NCI-H2029 treated with DMSO at 0.1 percent for 48 hours (cell line): ENCODE results near the gene UBB.
"Not testable (repeated sequence)": the region's sequence is repeated elsewhere in the genome, so short reads cannot be mapped to it uniquely, and the experiment has no call there.

ENCODE experiments used
- DNase-seq: peaks from one replicate; lab custom pipeline; 2025; lab: John Stamatoyannopoulos, UW

Gene UBB

GRCh38 chr17:16377941-16378341, 3.0 kb upstream of the UBB start:
- DNase-seq: no peak

- DNase-seq: no peak
Observed at GRCh38 chr17:16378636-16379282, 2.1 kb upstream of the UBB start.

- no peak for DNase-seq
Observed at GRCh38 chr17:16379654-16380053, 1.2 kb upstream of the UBB start.

GRCh38 chr17:16381496-16381820, 567 bp downstream of the UBB start:
- no peak for DNase-seq

GRCh38 chr17:16383216-16383615, 2.3 kb downstream of the UBB start:
- no peak for DNase-seq

GRCh38 chr17:16383772-16384287, 2.9 kb downstream of the UBB start:
- DNase-seq: no peak

GRCh38 chr17:16384557-16384956, 3.7 kb downstream of the UBB start:
- DNase-seq: no peak

- not testable (repeated sequence) for DNase-seq
Observed at GRCh38 chr17:16386126-16386507, 5.2 kb downstream of the UBB start.

GRCh38 chr17:16391451-16391850, 10.6 kb downstream of the UBB start:
- no peak for DNase-seq

GRCh38 chr17:16392491-16392890, 11.6 kb downstream of the UBB start:
- not testable (repeated sequence) for DNase-seq

- DNase-seq: not testable (repeated sequence)
Observed at GRCh38 chr17:16395887-16396286, 15.0 kb downstream of the UBB start.

GRCh38 chr17:16396693-16397092, 15.8 kb downstream of the UBB start:
- DNase-seq: not testable (repeated sequence)

- DNase-seq: no peak
Observed at GRCh38 chr17:16398270-16399267, 17.7 kb downstream of the UBB start.

GRCh38 chr17:16403847-16404246, 23.0 kb downstream of the UBB start:
- not testable (repeated sequence) for DNase-seq

GRCh38 chr17:16406742-16407674, 26.1 kb downstream of the UBB start:
- DNase-seq: no peak

GRCh38 chr17:16407911-16408588, 27.2 kb downstream of the UBB start:
- no peak for DNase-seq

GRCh38 chr17:16415031-16415924, 34.4 kb downstream of the UBB start, which contains the start of gene TRPV2:
TSS of gene TRPV2 (plus strand) at chr17:16415571. CDS start at chr17:16417669, 2,098 bp downstream.
- no peak for DNase-seq

GRCh38 chr17:16417399-16417798, 36.5 kb downstream of the UBB start:
- no peak for DNase-seq

GRCh38 chr17:16417896-16418684, 37.2 kb downstream of the UBB start:
- DNase-seq: no peak
